WERI-Rb-1 (cell line): Measurements from ENCODE around the gene KCNH8.

Source experiments
- DNase-seq: peaks from one replicate; pipeline ENCODE4 v3.0.0-alpha.2; 2020
- H3K27ac ChIP-seq: fragments of 250-450 bp; sonication (Bioruptor Pico); 2 replicates; pipeline ENCODE4 v1.5.1; 2020; ENCODE audit warnings: mild to moderate bottlenecking, moderate library complexity
- H3K27me3 ChIP-seq: fragments of 250-450 bp; sonication (Bioruptor Pico); 2 replicates; pipeline ENCODE4 v1.5.1; 2021; ENCODE audit warnings: mild to moderate bottlenecking, low read depth, moderate library complexity; ENCODE audit not compliant: insufficient read depth, severe bottlenecking
- H3K36me3 ChIP-seq: fragments of 250-450 bp; sonication (Bioruptor Pico); 2 replicates; pipeline ENCODE4 v1.5.1; 2020; ENCODE audit warnings: mild to moderate bottlenecking, moderate library complexity
- H3K4me3 ChIP-seq: 2 replicates; pipeline ENCODE4 v1.5.1; 2011; ENCODE audit warnings: low read depth, mild to moderate bottlenecking, control low read depth, low read length
- H3K9me3 ChIP-seq: fragments of 250-450 bp; sonication (Bioruptor Pico); 2 replicates; pipeline ENCODE4 v1.5.1; 2021; ENCODE audit warnings: mild to moderate bottlenecking, moderate library complexity; ENCODE audit not compliant: severe bottlenecking
- CTCF ChIP-seq: IDR thresholded peaks from 2 replicates; pipeline ENCODE4 v1.5.1; 2011; ENCODE audit warnings: low read depth, mild to moderate bottlenecking, control low read depth, inconsistent platforms, low read length

The KCNH8 gene

DNA sequence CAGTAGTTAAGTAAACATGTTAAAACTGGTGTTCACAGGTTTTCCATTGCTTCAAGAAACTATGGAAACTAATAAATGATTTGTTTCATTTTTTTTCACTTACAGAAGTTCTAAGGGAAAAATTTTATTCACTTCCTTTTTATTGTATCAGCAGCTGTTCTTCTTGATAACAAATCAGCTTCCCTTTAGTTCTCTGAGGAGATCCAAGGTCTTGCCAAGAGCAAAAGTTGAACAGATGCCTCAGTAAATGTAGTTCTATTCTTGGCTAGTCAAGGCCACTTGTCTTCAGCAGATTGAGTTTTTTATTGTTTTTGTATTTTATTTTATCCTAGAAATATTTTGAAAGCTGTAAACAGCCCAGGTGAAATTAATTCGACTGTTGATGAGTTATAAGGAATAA lies 41.8 kb downstream of the KCNH8 start:
- TF ChIP-seq CTCF = no peak
- Histone ChIP-seq H3K36me3 (no peaks in the 10 kb centered on the region), H3K27me3 (no peaks in the 10 kb centered on the region), H3K9me3 (no peaks in the 10 kb centered on the region), H3K27ac (no peak overlapping the region), H3K4me3 (no peak overlapping the region)
- DNase-seq = no peak

- DNase-seq = no peak
- H3K4me3 ChIP-seq = no peak overlapping the region
- H3K9me3 ChIP-seq = no peaks in the 10 kb centered on the region
- no peak for TF ChIP-seq CTCF
- no peaks in the 10 kb centered on the region for H3K27me3 ChIP-seq
- H3K27ac ChIP-seq = no peak overlapping the region
- H3K36me3 ChIP-seq = no peaks in the 10 kb centered on the region
These were observed 42.3 kb downstream of the KCNH8 start for GRCh38 chr3:19190602-19191001.

GRCh38 chr3:19199131-19199530 lies 50.8 kb downstream of the KCNH8 start:
- Histone ChIP-seq H3K4me3 (no peak overlapping the region), H3K27me3 (no peaks in the 10 kb centered on the region)

GRCh38 chr3:19202303-19202702 lies 54.0 kb downstream of the KCNH8 start:
- H3K4me3 ChIP-seq = no peak overlapping the region
- H3K27ac ChIP-seq = no peak overlapping the region
- TF ChIP-seq CTCF = no peak
- no peaks in the 10 kb centered on the region for H3K9me3 ChIP-seq
- no peaks in the 10 kb centered on the region for H3K36me3 ChIP-seq
- H3K27me3 ChIP-seq = no peaks in the 10 kb centered on the region
- DNase-seq = no peak

More at GRCh38 chr3:19199131-19199530, 50.8 kb downstream of the KCNH8 start:
- no peak for DNase-seq
- Histone ChIP-seq H3K9me3 (no peaks in the 10 kb centered on the region), H3K36me3 (no peaks in the 10 kb centered on the region), H3K27ac (no peak overlapping the region)
- no peak for TF ChIP-seq CTCF

DNA sequence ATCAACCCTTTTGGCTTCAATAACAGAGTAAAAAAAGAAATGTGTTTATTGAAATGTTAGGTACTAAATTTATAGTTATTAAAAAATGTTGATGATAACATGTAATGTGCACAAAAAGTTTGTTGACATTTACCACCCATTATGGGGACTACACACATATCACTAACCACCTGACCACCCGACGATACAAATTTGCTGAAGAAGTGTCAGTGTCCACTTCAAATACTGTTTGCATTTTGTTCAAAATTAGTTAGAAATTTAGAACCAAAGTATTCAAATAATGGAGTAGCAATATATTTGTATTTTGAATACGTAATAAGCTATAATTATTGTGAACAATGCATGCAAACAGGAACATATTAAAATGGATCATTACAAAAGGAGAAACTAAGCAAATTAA lies 54.4 kb downstream of the KCNH8 start:
- DNase-seq = no peak
- Histone ChIP-seq H3K27ac (no peak overlapping the region), H3K36me3 (no peaks in the 10 kb centered on the region), H3K27me3 (no peaks in the 10 kb centered on the region), H3K9me3 (no peaks in the 10 kb centered on the region), H3K4me3 (no peak overlapping the region)
- TF ChIP-seq CTCF = no peak

DNA sequence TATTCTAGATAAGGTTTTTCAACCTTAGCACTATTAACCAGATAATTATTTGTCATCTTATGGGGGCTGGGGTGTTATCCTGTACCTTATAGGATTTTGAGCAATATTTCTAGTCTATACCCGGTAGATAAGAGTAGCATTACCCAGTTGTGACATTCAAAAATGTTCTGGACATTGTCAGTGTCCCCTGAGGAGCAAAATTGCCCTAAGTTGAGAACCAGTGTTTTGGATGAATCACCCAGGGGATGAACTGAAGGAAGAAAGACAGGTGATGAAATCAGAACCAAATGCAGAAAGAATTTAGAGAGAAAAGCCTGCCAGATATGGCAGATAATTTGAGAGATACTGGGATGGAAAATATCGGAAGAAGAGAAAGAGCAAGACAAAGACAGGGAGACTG lies 58.2 kb downstream of the KCNH8 start:
- no peaks in the 10 kb centered on the region for H3K36me3 ChIP-seq
- DNase-seq = no peak
- TF ChIP-seq CTCF = no peak
- H3K27me3 ChIP-seq = no peaks in the 10 kb centered on the region
- no peaks in the 10 kb centered on the region for H3K9me3 ChIP-seq
- no peak overlapping the region for H3K27ac ChIP-seq
- no peak overlapping the region for H3K4me3 ChIP-seq
